ENCODE measurements around the gene MYLIP.
A peak's percentile ranks its signal among the peaks of the same experiment; 100 is the strongest.

MYLIP gene

DNA sequence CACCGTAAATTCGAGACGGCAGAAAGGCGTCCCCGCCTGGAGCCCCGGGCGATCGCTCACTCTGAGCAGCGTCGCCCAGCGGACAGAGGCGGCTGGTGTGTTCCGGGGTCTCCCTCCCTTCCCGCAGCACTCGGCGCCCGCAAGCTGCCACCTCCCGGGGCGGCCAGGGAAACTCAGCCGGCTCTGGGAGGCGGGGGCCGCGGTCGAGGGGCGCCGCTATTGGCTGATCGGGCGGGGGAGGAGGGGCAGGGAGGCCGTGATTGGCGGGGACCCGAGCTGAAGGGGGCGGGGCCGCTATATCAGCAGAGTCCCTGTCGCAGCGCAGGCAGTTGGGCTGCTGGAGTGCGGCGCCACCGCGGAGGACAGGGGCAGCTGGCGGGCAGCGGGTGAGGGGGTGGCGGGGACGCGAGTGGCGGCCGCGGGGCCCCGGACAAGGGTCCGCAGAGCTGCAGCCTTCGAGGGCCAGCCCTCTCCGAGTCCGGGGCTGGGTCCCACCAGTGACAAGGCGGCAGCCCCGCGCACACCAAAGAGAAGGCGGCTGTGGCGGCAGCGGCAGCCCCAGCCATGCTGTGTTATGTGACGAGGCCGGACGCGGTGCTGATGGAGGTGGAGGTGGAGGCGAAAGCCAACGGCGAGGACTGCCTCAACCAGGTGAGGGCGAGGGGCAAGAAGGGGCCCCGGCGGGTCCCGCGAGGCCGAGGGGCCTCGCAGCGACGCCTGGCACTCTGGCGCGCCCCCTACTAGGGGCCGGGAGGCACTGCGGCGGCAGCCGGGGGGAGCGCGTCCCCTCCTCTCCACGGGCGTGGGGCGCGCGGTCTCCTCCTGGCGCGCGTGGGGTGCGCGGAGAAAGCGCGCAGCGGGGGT, at the start of gene MYLIP:
Gene MYLIP, plus strand, starts transcription at position 328 of the 864 bp plus-strand sequence. Its CDS starts 237 bp downstream, at position 565.
- peak; percentile 96 to 97 (median 96) for DNase-seq (ENCODE audit: low read depth in 3 of 3)

GRCh38 chr6:16079354-16079753, 49.5 kb upstream of the MYLIP start:
- DNase-seq (ENCODE audit: low read depth in 3 of 3): no peak

GRCh38 chr6:16080204-16080603, 48.7 kb upstream of the MYLIP start:
- no peak for DNase-seq (ENCODE audit: low read depth in 3 of 3)

DNA sequence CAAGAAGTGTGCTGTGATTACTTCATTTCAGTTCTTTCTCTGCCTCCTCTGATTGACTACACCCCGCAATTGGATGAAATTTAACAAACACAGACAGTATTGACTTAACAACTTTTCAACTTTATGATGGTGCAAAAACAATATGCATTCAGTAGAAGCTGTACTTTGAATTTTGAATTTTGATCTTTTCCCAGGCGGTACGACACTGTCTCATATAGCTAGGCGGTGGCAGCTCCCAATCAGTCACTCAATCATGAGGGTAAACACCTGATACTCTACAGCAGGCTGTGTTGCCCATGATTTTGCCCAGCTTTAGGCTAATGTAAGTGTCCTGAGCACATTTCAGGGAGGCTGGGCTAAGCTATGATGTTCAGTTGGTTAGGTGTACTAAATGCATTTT, 47.6 kb upstream of the MYLIP start:
- DNase-seq (ENCODE audit: low read depth in 3 of 3): no peak

DNA sequence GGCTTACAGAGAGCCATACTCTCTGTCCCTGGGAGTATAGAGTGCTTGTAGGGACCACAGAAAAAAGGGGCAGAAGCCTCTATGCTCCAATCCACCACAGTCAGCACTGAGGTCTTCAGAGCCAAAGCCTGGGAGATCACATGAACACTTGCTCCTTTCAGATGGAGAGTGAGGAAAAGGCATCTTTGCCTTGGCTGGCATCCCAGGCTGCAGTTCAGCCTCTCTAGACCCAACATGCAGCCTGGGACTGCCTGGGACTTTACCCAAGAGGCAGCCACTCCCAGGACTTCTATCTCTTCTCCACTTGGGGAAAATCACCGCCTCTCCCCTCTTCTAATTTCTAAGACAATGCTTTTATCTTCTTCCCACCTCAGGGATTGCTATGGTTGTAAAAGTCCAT, 46.5 kb upstream of the MYLIP start:
- no peak for DNase-seq (ENCODE audit: low read depth in 3 of 3)

DNA sequence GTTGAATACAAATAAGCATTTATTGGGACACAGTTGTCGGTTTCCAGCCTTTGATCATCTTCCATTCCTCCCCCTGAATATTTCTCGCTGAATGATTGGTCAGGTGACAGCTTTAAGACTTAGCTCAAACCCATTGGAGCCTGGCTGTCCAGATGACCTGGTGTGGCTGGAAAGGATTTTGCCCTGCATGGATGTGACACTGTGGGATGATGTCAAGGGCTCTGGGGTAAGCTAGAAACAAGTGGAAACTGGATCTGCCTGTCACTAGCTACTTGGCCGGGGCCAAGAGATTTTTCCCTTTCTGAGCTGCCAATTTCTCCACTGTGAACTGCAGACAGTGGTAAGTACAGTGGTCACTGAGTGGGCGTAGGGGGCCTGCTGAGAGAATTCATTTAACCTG, 41.9 kb upstream of the MYLIP start:
- DNase-seq (ENCODE audit: low read depth in 3 of 3): no peak

DNA sequence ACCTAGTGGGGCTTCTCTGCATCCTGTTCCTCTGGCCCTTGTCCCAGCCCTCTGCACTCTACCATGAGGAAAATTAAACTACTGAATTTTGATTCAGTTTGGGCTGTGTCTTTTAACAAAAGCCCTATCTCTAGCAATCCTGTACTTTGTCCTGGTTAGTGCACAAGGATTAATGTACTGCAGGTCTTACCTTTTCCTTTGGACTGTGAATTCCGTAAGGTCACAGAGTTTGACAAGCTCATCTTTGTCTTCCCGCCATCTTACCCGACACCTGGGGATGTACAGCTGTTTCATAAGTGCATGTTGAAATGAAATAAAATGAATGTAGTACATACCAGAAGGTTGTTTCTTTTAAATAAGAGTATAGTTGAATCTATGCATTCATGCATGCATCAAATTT, 41.5 kb upstream of the MYLIP start:
- no peak for DNase-seq (ENCODE audit: low read depth in 3 of 3)

- no peak for DNase-seq (ENCODE audit: low read depth in 3 of 3)
Measured at GRCh38 chr6:16088409-16088808, 40.5 kb upstream of the MYLIP start.

GRCh38 chr6:16089232-16090062, 39.4 kb upstream of the MYLIP start:
- DNase-seq (ENCODE audit: low read depth in 3 of 3): no peak

DNA sequence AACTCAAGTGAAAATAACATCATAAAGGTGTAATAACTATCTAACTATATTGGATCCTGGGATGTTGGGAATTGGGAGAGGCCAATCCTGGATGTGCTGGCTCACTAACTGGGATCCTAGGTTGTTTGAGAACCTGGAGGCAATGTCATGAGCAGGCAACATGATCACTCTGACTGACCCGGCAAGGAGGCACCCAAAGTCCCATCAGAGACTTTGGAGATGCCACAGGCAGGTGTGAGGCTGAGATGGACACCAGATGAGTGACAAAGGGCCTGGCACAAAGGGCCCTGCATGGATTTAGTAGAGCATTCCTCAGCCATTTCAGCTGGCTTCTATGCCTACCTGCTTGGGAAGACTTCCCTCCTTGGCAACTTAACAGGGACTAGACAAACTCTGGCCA, 38.4 kb upstream of the MYLIP start:
- no peak for DNase-seq (ENCODE audit: low read depth in 3 of 3)

- DNase-seq (ENCODE audit: low read depth in 3 of 3): no peak
Measured at GRCh38 chr6:16090920-16091319, 38.0 kb upstream of the MYLIP start.

GRCh38 chr6:16092140-16092539, 36.7 kb upstream of the MYLIP start:
- DNase-seq (ENCODE audit: low read depth in 3 of 3): no peak

DNA sequence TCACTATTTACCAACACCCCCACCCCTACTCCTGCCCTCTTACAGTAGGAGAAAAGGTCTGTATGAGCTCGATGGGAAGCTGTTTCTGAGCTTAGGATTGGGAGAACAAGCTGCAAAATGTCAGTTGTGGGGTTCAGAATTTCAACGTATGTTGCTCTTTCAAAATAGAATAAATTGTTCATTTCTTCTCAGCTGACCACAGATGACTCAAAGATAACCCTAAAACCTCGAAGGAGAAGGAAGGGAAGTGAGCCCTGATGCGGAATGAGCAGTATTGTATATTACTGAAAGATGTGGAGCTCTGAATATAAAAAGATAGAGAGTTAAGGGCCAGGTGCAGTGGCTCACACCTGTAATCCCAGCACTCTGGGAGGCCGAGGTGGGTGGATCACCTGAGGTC, 35.9 kb upstream of the MYLIP start:
- DNase-seq (ENCODE audit: low read depth in 3 of 3): no peak

- no peak for DNase-seq (ENCODE audit: low read depth in 3 of 3)
Measured at GRCh38 chr6:16095180-16095579, 33.7 kb upstream of the MYLIP start.

GRCh38 chr6:16097382-16098171, 31.3 kb upstream of the MYLIP start:
- no peak for DNase-seq (ENCODE audit: low read depth in 3 of 3)

- no peak for DNase-seq (ENCODE audit: low read depth in 3 of 3)
Measured at GRCh38 chr6:16098211-16098610, 30.7 kb upstream of the MYLIP start.

- DNase-seq (ENCODE audit: low read depth in 3 of 3): no peak
Measured at GRCh38 chr6:16102208-16102607, 26.7 kb upstream of the MYLIP start.

- DNase-seq (ENCODE audit: low read depth in 3 of 3): no peak
Measured at GRCh38 chr6:16103722-16104121, 25.2 kb upstream of the MYLIP start.

GRCh38 chr6:16104624-16105433, 24.1 kb upstream of the MYLIP start:
- no peak for DNase-seq (ENCODE audit: low read depth in 3 of 3)

- no peak for DNase-seq (ENCODE audit: low read depth in 3 of 3)
Measured at GRCh38 chr6:16105854-16106253, 23.0 kb upstream of the MYLIP start.
